OCI-LY1 (cell line): ENCODE data around the gene STX3.

Experiments used
- H2AFZ ChIP-seq: fragments of 200-600 bp; sonication (generic), shearing (Covaris generic); 2 replicates; pipeline ENCODE4 v1.6.0; 2014; ENCODE audit warnings: antibody characterized with exemption, mild to moderate bottlenecking, low read length
- H3F3A ChIP-seq: fragments of 200-600 bp; sonication (generic), shearing (Covaris generic); 2 replicates; pipeline ENCODE4 v1.6.0; 2014; ENCODE audit warnings: mild to moderate bottlenecking, antibody characterized with exemption, low read length, moderate library complexity; ENCODE audit not compliant: insufficient read depth
- H3K27ac ChIP-seq: fragments of 200-600 bp; sonication (generic); 2 replicates; pipeline ENCODE4 v1.5.1; 2014; ENCODE audit warnings: low read length, mixed run types, mild to moderate bottlenecking, low read depth; ENCODE audit not compliant: poor library complexity, severe bottlenecking
- H3K27me3 ChIP-seq: fragments of 200-600 bp; sonication (generic); 2 replicates; pipeline ENCODE4 v1.6.0; 2014; ENCODE audit warnings: antibody characterized with exemption, mild to moderate bottlenecking, low read length, moderate library complexity; ENCODE audit not compliant: insufficient read depth
- H3K36me3 ChIP-seq: fragments of 200-600 bp; sonication (generic); 2 replicates; pipeline ENCODE4 v1.6.1; 2014; ENCODE audit warnings: mild to moderate bottlenecking, antibody characterized with exemption, low read length, moderate library complexity, mixed read lengths; ENCODE audit not compliant: insufficient read depth
- H3K4me1 ChIP-seq: fragments of 200-600 bp; sonication (generic); 2 replicates; pipeline ENCODE4 v1.5.1; 2014; ENCODE audit warnings: mild to moderate bottlenecking, low read length, moderate library complexity; ENCODE audit not compliant: insufficient read depth, severe bottlenecking
- H3K4me2 ChIP-seq: fragments of 200-600 bp; sonication (generic), shearing (Covaris generic); 2 replicates; pipeline ENCODE4 v1.6.1; 2014; ENCODE audit warnings: low read length
- H3K4me3 ChIP-seq: fragments of 200-600 bp; sonication (generic); 2 replicates; pipeline ENCODE4 v1.5.1; 2014; ENCODE audit warnings: low read length, low read depth, mild to moderate bottlenecking, mixed read lengths; ENCODE audit not compliant: poor library complexity, severe bottlenecking
- H3K79me2 ChIP-seq: fragments of 200-600 bp; shearing (Covaris generic); 2 replicates; pipeline ENCODE4 v1.6.1; 2016; ENCODE audit warnings: mixed run types, low read length, mixed read lengths; ENCODE audit not compliant: insufficient read depth
- H3K9ac ChIP-seq: fragments of 200-600 bp; sonication (generic), shearing (Covaris generic); 2 replicates; pipeline ENCODE4 v1.6.1; 2014; ENCODE audit warnings: mild to moderate bottlenecking, low read length, mixed read lengths
- H3K9me2 ChIP-seq: fragments of 200-600 bp; sonication (generic), shearing (Covaris generic); 2 replicates; pipeline ENCODE4 v1.6.1; 2014; ENCODE audit warnings: low read depth, mild to moderate bottlenecking, low read length, mixed read lengths
- H3K9me3 ChIP-seq: fragments of 200-600 bp; shearing (Covaris generic); 2 replicates; pipeline ENCODE4 v1.6.1; 2014; ENCODE audit warnings: low read length, mixed read lengths
- H4K20me1 ChIP-seq: fragments of 200-600 bp; sonication (generic), shearing (Covaris generic); 2 replicates; pipeline ENCODE4 v1.6.0; 2016; ENCODE audit warnings: mild to moderate bottlenecking, low read length; ENCODE audit not compliant: insufficient read depth
- EZH2 ChIP-seq: fragments of 200-600 bp; sonication (generic), shearing (Covaris generic); IDR thresholded peaks from 2 replicates; pipeline ENCODE4 v1.8.0; 2017; ENCODE audit warnings: borderline replicate concordance, mixed run types, mild to moderate bottlenecking, antibody characterized with exemption, low read length, moderate library complexity, mixed read lengths
- TF ChIP-seq, protein P1 (sequence below): fragments of 200-600 bp; sonication (generic), shearing (Covaris generic); IDR thresholded peaks from 2 replicates; pipeline ENCODE4 v1.5.1; 2017; ENCODE audit warnings: mild to moderate bottlenecking, antibody characterized with exemption, low read length, moderate library complexity, mixed read lengths

STX3 gene

GRCh38 chr11:59753650-59754493 is 1.3 kb upstream of the STX3 start:
- Histone ChIP-seq H4K20me1 (no peaks in the 10 kb centered on the region), H3K4me2 (peak overlapping the region; percentile 98), H3K79me2 (no peaks in the 10 kb centered on the region), H3K9ac (peak overlapping the region; percentile 74; the same call in 1 of the 2 replicates), H3K27ac (no peak overlapping the region), H3K4me3 (peak overlapping the region; percentile 87), H3K4me1 (peaks cover 18% of the 10 kb centered on the region), H3F3A (no peaks in the 10 kb centered on the region), H3K36me3 (no peaks in the 10 kb centered on the region), H3K27me3 (peaks cover 3% of the 10 kb centered on the region; the same call in 1 of the 2 replicates), H3K9me2 (no peaks in the 10 kb centered on the region), H3K9me3 (no peaks in the 10 kb centered on the region), H2AFZ (no peak overlapping the region)
- TF ChIP-seq, protein P1, sequence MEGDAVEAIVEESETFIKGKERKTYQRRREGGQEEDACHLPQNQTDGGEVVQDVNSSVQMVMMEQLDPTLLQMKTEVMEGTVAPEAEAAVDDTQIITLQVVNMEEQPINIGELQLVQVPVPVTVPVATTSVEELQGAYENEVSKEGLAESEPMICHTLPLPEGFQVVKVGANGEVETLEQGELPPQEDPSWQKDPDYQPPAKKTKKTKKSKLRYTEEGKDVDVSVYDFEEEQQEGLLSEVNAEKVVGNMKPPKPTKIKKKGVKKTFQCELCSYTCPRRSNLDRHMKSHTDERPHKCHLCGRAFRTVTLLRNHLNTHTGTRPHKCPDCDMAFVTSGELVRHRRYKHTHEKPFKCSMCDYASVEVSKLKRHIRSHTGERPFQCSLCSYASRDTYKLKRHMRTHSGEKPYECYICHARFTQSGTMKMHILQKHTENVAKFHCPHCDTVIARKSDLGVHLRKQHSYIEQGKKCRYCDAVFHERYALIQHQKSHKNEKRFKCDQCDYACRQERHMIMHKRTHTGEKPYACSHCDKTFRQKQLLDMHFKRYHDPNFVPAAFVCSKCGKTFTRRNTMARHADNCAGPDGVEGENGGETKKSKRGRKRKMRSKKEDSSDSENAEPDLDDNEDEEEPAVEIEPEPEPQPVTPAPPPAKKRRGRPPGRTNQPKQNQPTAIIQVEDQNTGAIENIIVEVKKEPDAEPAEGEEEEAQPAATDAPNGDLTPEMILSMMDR = peak; percentile 85
- TF ChIP-seq EZH2 = no peak

- H3K27ac ChIP-seq = no peak overlapping the region
Observed at GRCh38 chr11:59754494-59754858, 700 bp upstream of the STX3 start.

DNA sequence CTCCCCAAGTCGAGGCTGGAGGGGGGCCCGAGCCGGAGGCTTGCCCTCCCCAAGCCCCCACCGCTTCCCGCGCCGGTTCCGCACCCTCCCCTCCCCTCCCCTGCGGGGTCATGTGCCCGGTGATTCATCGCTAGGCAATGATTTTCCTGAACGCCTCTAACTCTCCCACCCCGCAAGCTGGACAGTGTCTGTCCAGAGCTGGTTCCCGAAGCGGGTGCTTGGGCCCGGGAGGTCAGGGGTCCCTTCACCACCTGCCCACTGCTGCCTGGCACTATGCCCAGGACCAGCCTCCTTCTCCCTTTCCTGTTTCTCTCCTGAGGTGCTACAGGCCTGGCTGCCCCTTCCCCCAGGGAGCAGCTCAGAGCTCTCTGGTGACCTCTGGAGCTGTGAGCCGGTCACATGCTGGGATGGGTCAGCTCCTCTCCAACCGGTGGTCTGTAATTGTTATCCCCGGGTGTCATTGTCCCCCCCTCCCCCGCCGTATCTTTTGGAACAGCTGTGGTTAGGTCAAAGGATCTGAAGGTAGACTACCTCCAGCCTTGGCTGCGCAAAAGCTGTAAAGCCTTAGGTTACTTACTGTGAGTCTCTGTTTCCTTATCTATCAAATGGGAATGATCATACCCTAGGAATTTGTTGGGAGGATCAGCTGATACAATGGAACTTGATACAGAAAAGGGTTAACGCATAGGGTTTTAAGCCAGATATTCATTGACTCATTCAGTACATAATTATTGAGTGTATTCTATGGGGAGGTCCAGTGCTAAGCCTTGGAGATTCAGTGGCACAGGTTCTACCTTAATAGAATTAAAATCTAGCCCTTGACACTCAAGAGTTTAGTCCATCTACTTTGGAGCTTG is 753 bp downstream of the STX3 start:
- no peaks in the 10 kb centered on the region for H4K20me1 ChIP-seq
- H3K9ac ChIP-seq = peak overlapping the region; percentile 74
- peaks cover 18% of the 10 kb centered on the region for H3K4me1 ChIP-seq
- H3K27ac ChIP-seq = no peak overlapping the region
- no peaks in the 10 kb centered on the region for H3F3A ChIP-seq
- no peak overlapping the region; the same call in 1 of the 2 replicates for H2AFZ ChIP-seq
- no peaks in the 10 kb centered on the region for H3K27me3 ChIP-seq
- TF ChIP-seq, protein P1 = no peak
- TF ChIP-seq EZH2 = no peak
- peak overlapping the region; percentile 98 for H3K4me2 ChIP-seq
- H3K9me3 ChIP-seq = no peaks in the 10 kb centered on the region
- H3K36me3 ChIP-seq = no peaks in the 10 kb centered on the region
- no peaks in the 10 kb centered on the region for H3K79me2 ChIP-seq
- H3K4me3 ChIP-seq = peak overlapping the region; percentile 87
- no peaks in the 10 kb centered on the region for H3K9me2 ChIP-seq

More at GRCh38 chr11:59754494-59754858, 700 bp upstream of the STX3 start:
- Histone ChIP-seq H3K4me1 (peaks cover 18% of the 10 kb centered on the region), H2AFZ (peak overlapping the region; percentile 66), H3K9me3 (no peaks in the 10 kb centered on the region), H3K27me3 (no peaks in the 10 kb centered on the region), H4K20me1 (no peaks in the 10 kb centered on the region), H3K79me2 (no peaks in the 10 kb centered on the region), H3K9ac (peak overlapping the region; percentile 74), H3K4me2 (peak overlapping the region; percentile 98), H3K4me3 (peak overlapping the region; percentile 87), H3K9me2 (no peaks in the 10 kb centered on the region), H3F3A (no peaks in the 10 kb centered on the region), H3K36me3 (no peaks in the 10 kb centered on the region)
- no peak for TF ChIP-seq EZH2
- TF ChIP-seq, protein P1 = no peak
